Motor neuron (in vitro differentiated cells): ENCODE measurements around the gene BCHE. TPM values are rescaled to one million over a fixed set of nuclear protein-coding genes. Genes with fewer than 3 reads are reported as not detected.

Source experiments
- ATAC-seq, 8 experiments: fragments of 200-7000 bp; cut with Tn5 transposase; replicated peaks in 6 of 8; 2 replicates each; pipeline ENCODE4 v1.8.0; 2021; ENCODE audit warnings: mild to moderate bottlenecking in 8 of 8, moderate library complexity in 8 of 8
- H3K27ac ChIP-seq, 2 donors: fragments of 250-450 bp; sonication (Bioruptor Pico); 2 replicates each; pipeline ENCODE4 v1.9.0; 2021; ENCODE audit warnings: antibody characterized with exemption in 2 of 2, mild to moderate bottlenecking in 2 of 2, moderate library complexity in 1 of 2
- H3K4me1 ChIP-seq, 2 donors: fragments of 250-450 bp; sonication (Bioruptor Pico); replicated peaks in 1 of 2; 2 replicates each; pipeline ENCODE4 v1.6.1; 2021; ENCODE audit warnings: antibody characterized with exemption in 2 of 2, mild to moderate bottlenecking in 2 of 2, moderate library complexity in 1 of 2
- H3K4me3 ChIP-seq, 5 donors: fragments of 250-450 bp; sonication (Bioruptor Pico); 2 replicates each; pipeline ENCODE4 v1.9.0; 2021; ENCODE audit warnings: antibody characterized with exemption in 5 of 5, mild to moderate bottlenecking in 5 of 5, moderate library complexity in 4 of 5
- WGBS, 10 experiments: fragments of 450-650 bp; shearing (Covaris generic); methylation state at CpG; one replicate each; pipeline ENCODE4 v1.0.0; 2022; 5-methylcytosine and 5-hydroxymethylcytosine counted together
- in situ Hi-C, 9 experiments: fragments of 400-800 bp; cut with MboI; loops; one replicate each; pipeline ENCODE4 v1.15.0; 2021; ENCODE audit warnings: low sequenced_read_pairs in 9 of 9, low pct_unique_long_range_greater_than_20kb in 2 of 9; ENCODE audit not compliant: unreplicated experiment in 9 of 9
- total RNA-seq, 8 experiments: library from RNA; unstranded; fragments of 300-600 nt; gene quantifications; 2 replicates each; pipeline versions ENCODE4 v1.2.3 to v1.2.4, GENCODE V29; 2022

BCHE gene
- total RNA-seq, 8 experiments from 2014 or later, result 3.7 to 36.6 (median 25.9) TPM; not detected in 2

- no peak overlapping the region for H3K27ac ChIP-seq
- ATAC-seq, result no peak
- 0 to 84% (median 73%) methylated on average over 1 to 4 of the region's 4 CpGs; no CpG with 5 or more reads in 5 of the 10 experiments for WGBS, 10 experiments
- H3K4me3 ChIP-seq, result no peak overlapping the region
- H3K4me1 ChIP-seq, result no peaks in the 10 kb centered on the region
- in situ Hi-C loops, result no loop called here
These were observed 68.5 kb downstream of the BCHE start for GRCh38 chr3:165768680-165769079.

GRCh38 chr3:165759041-165759440, 78.2 kb downstream of the BCHE start:
- no peak overlapping the region for H3K27ac ChIP-seq
- H3K4me1 ChIP-seq, result no peaks in the 10 kb centered on the region
- no peak overlapping the region for H3K4me3 ChIP-seq
- 0 to 89% (median 85%) methylated on average over 1 to 3 of the region's 3 CpGs; no CpG with 5 or more reads in 6 of the 10 experiments for WGBS, 10 experiments
- in situ Hi-C loops, result no loop called here
- no peak for ATAC-seq

GRCh38 chr3:165755571-165755970, 81.7 kb downstream of the BCHE start:
- Histone ChIP-seq H3K4me1 (peaks cover 0 to 2% of the 10 kb centered on the region in 2 donors), H3K4me3 (no peak overlapping the region), H3K27ac (no peak overlapping the region)
- no peak for ATAC-seq
- in situ Hi-C loops, result no loop called here
- 0 to 100% (median 50%) methylated on average over 1 of the region's 1 CpG; no CpG with 5 or more reads in 3 of the 10 experiments for WGBS, 10 experiments

GRCh38 chr3:165754219-165755007, 82.8 kb downstream of the BCHE start:
- WGBS, 10 experiments, result 0 to 100% (median 64%) methylated on average over 1 of the region's 1 CpG; no CpG with 5 or more reads in 2 of the 10 experiments
- Histone ChIP-seq H3K4me3 (no peak overlapping the region), H3K4me1 (peaks cover 0 to 2% of the 10 kb centered on the region in 2 donors), H3K27ac (no peak overlapping the region)
- in situ Hi-C loops, result no loop called here
- ATAC-seq, result no peak

GRCh38 chr3:165753560-165753959, 83.7 kb downstream of the BCHE start:
- in situ Hi-C loops, result no loop called here
- Histone ChIP-seq H3K4me1 (peaks cover 0 to 2% of the 10 kb centered on the region in 2 donors), H3K4me3 (no peak overlapping the region), H3K27ac (no peak overlapping the region)
- no peak for ATAC-seq

GRCh38 chr3:165751637-165752036, 85.6 kb downstream of the BCHE start:
- H3K27ac ChIP-seq, result no peak overlapping the region
- no peak overlapping the region for H3K4me3 ChIP-seq
- WGBS, 10 experiments, result 30 to 100% (median 89%) methylated on average over 1 to 7 of the region's 7 CpGs; no CpG with 5 or more reads in 2 of the 10 experiments
- in situ Hi-C loops, result no loop called here
- ATAC-seq, result peak in 3 of 8 experiments; percentile 23 to 32 (median 30)
- H3K4me1 ChIP-seq, result peaks cover 0 to 11% of the 10 kb centered on the region in 2 donors

GRCh38 chr3:165749821-165750220, 87.4 kb downstream of the BCHE start:
- no peak overlapping the region for H3K4me3 ChIP-seq
- in situ Hi-C loops, result no loop called here
- peaks cover 0 to 11% of the 10 kb centered on the region in 2 donors for H3K4me1 ChIP-seq
- ATAC-seq, result peak in 3 of 8 experiments; percentile 46 to 55 (median 46)
- H3K27ac ChIP-seq, result no peak overlapping the region

GRCh38 chr3:165749241-165749640, 88.0 kb downstream of the BCHE start:
- Histone ChIP-seq H3K4me3 (no peak overlapping the region), H3K27ac (no peak overlapping the region), H3K4me1 (peaks cover 0 to 11% of the 10 kb centered on the region in 2 donors)
- 0 to 100% (median 75%) methylated on average over 1 of the region's 2 CpGs; no CpG with 5 or more reads in 2 of the 10 experiments for WGBS, 10 experiments
- in situ Hi-C loops, result no loop called here
- ATAC-seq, result no peak

- peak in 5 of 8 experiments; percentile 79 to 96 (median 91) for ATAC-seq
- in situ Hi-C loops, result no loop called here
- WGBS, 10 experiments, result 8 to 67% (median 40%) methylated on average over 1 to 2 of the region's 2 CpGs; no CpG with 5 or more reads in 2 of the 10 experiments
- H3K27ac ChIP-seq, result no peak overlapping the region
- H3K4me1 ChIP-seq, result peaks cover 0 to 11% of the 10 kb centered on the region in 2 donors
- H3K4me3 ChIP-seq, result no peak overlapping the region
These were observed 89.1 kb downstream of the BCHE start for GRCh38 chr3:165748094-165748493.

GRCh38 chr3:165746874-165747273, 90.3 kb downstream of the BCHE start:
- Histone ChIP-seq H3K4me1 (peaks cover 0 to 9% of the 10 kb centered on the region in 2 donors), H3K4me3 (no peak overlapping the region), H3K27ac (no peak overlapping the region)
- 0 to 80% (median 51%) methylated on average over 1 to 2 of the region's 2 CpGs; no CpG with 5 or more reads in 1 of the 10 experiments for WGBS, 10 experiments
- in situ Hi-C loops, result no loop called here
- ATAC-seq, result no peak

GRCh38 chr3:165744025-165744424, 93.2 kb downstream of the BCHE start:
- no peak overlapping the region for H3K4me3 ChIP-seq
- in situ Hi-C loops, result no loop called here
- H3K4me1 ChIP-seq, result peaks cover 0 to 9% of the 10 kb centered on the region in 2 donors
- ATAC-seq, result no peak
- 50 to 100% (median 93%) methylated on average over 1 to 2 of the region's 3 CpGs; no CpG with 5 or more reads in 5 of the 10 experiments for WGBS, 10 experiments
- H3K27ac ChIP-seq, result no peak overlapping the region

- Histone ChIP-seq H3K4me3 (no peak overlapping the region), H3K4me1 (no peaks in the 10 kb centered on the region), H3K27ac (no peak overlapping the region)
- peak in 3 of 8 experiments; percentile 21 to 36 (median 34) for ATAC-seq
- in situ Hi-C loops, result no loop called here
These were observed 94.9 kb downstream of the BCHE start for GRCh38 chr3:165742351-165742750.

GRCh38 chr3:165729756-165730155, 107.5 kb downstream of the BCHE start:
- Histone ChIP-seq H3K4me1 (no peaks in the 10 kb centered on the region), H3K4me3 (no peak overlapping the region), H3K27ac (no peak overlapping the region)
- no peak for ATAC-seq
- WGBS, 10 experiments, result 0 to 94% (median 74%) methylated on average over 1 to 4 of the region's 4 CpGs; no CpG with 5 or more reads in 1 of the 10 experiments
- in situ Hi-C loops, result no loop called here

GRCh38 chr3:165728924-165729323, 108.3 kb downstream of the BCHE start:
- H3K27ac ChIP-seq, result no peak overlapping the region
- in situ Hi-C loops, result no loop called here

More at GRCh38 chr3:165728924-165729323, 108.3 kb downstream of the BCHE start:
- H3K4me3 ChIP-seq, result no peak overlapping the region
- WGBS, 10 experiments, result 0 to 100% (median 93%) methylated on average over 1 to 5 of the region's 5 CpGs; no CpG with 5 or more reads in 3 of the 10 experiments
- no peaks in the 10 kb centered on the region for H3K4me1 ChIP-seq
- no peak for ATAC-seq
